Psoas muscle (tissue), 8 donors: Measurements from ENCODE around the gene NRP2. TPM values are rescaled to one million over a fixed set of nuclear protein-coding genes. Genes with fewer than 3 reads are reported as not detected.

Source experiments
- ATAC-seq, 4 donors: fragments of 200-7000 bp; cut with Tn5 transposase; one replicate each; pipeline ENCODE4 v1.9.1; 2020; ENCODE audit warnings: moderate library complexity in 3 of 4, mild to moderate bottlenecking in 2 of 4
- DNase-seq, 2 donors: peaks; one replicate each; pipeline ENCODE4 v3.0.0-alpha.2; 2020
- H3K27ac ChIP-seq: fragments of 200-600 bp; one replicate; pipeline ENCODE4 v1.8.0; 2022
- H3K27me3 ChIP-seq, 3 donors: fragments of 200-600 bp in 1 of 3; one replicate each; pipeline versions ENCODE4 v1.6.1 to v1.8.0; 2013 to 2022; ENCODE audit warnings: low read length in 2 of 3, mild to moderate bottlenecking in 2 of 3, moderate library complexity in 1 of 3; ENCODE audit not compliant: insufficient read depth in 3 of 3
- H3K36me3 ChIP-seq, 2 donors: fragments of 200-600 bp in 1 of 2; one replicate each; pipeline versions ENCODE4 v1.6.1 to v1.8.0; 2013 to 2022; ENCODE audit warnings: low read depth in 1 of 2, mild to moderate bottlenecking in 1 of 2, moderate library complexity in 1 of 2; ENCODE audit not compliant: insufficient read depth in 1 of 2
- H3K4me1 ChIP-seq: fragments of 200-600 bp; one replicate; pipeline ENCODE4 v1.8.0; 2022
- H3K4me3 ChIP-seq: fragments of 200-600 bp; one replicate; pipeline ENCODE4 v1.8.0; 2022; ENCODE audit warnings: mild to moderate bottlenecking
- H3K9me3 ChIP-seq: fragments of 200-600 bp; one replicate; pipeline ENCODE4 v1.8.0; 2022
- CTCF ChIP-seq: fragments of 200-600 bp; IDR thresholded peaks from one replicate; pipeline ENCODE4 v1.8.0; 2022; ENCODE audit warnings: antibody characterized with exemption
- WGBS, 3 donors: extraction: QIAGEN DNeasy Blood & Tissue Kit; methylation state at CpG; one replicate each; pipeline versions ENCODE4 v1.1.6 to v1.1.7; 2013; 5-methylcytosine and 5-hydroxymethylcytosine counted together
- intact Hi-C, 2 donors: fragments of 100-400 bp; cut with DNase I; formaldehyde crosslinking; loops; one replicate each; pipeline versions ENCODE4 v1.11.0 to v1.14.2; 2022
- polyA plus RNA-seq, 3 donors: library from polyadenylated mRNA; stranded (reverse); fragments of 200-250 nt; gene quantifications; one replicate each; pipeline ENCODE4 v1.2.3, GENCODE V29; 2013
- total RNA-seq, 4 donors: library from RNA; stranded (reverse); fragmentation: NEBNext Ultra II Directional in 2 of 4; extraction: Animal tissue kit (Norgen Biotek cat#: 25700) in 2 of 4; gene quantifications; one replicate each; pipeline versions ENCODE4 v1.2.1 to v1.2.4, GENCODE V29; 2021 to 2023
- donor health status: healthy with polysubstance abuse.
- donor health status: DM: no; HTN: no; CAD: no; lungs with moderate emphysema.
- donor health status: Bipolar disorder and iron deficiency.
- donor health status: healthy.
- donor health status: DM: yes; HTN: yes; CAD: no.
- donor health status: DM: no; HTN: no; CAD: no.
- donor health status: DM: no; HTN: no; CAD: no.
- donor health status: DM: yes; HTN: yes; CAD: no.

Gene NRP2
- total and polyA plus RNA-seq, 7 donors = 0.67 to 6.9 (median 2.4) TPM

DNA sequence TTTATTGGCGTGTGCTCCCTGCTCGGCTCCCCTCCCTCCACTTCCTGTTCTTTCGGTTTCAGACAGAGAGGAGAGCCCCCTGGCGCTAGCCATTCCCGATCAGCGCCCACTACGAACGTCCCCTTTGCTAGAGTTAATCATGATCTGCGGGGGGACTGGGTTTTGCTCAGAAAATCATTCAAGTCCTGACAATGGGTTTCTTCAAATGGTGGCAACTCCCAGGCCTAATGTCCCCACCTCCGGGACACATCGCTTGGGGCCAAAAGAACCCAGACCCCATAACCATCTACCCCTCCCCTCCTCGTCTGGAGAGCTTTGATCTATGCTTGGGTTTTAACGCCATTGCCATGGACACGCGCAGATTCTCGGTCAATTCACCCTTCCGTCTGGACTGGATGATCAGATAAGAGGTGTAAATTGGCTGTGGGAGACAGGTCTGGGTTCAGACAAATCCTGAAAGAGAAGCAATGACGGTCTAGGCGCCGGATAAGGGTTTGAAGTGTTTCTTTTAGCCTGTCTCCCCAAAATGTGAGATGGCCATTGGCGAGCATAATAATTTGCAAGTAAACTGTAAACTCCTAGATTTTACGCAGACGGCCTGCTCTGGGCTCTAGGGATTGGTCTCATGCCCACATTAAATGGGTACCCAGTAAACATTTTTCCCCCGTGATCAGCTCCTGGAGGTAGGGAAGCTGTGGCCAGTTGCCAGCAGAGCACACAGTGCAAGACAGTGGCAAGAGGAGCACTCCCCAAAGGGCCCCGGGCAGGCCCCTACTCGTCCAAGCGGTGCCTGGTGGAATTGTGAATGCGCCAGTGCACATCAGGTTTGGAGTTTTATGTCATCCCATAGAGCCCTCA lies 4.7 kb downstream of the NRP2 start:
- no peak for ATAC-seq
- 72 to 79% (median 72%) methylated on average over 28 of the region's 28 CpGs for WGBS, 3 donors
- Histone ChIP-seq H3K4me3 (peak overlapping the region; percentile 64), H3K9me3 (no peaks in the 10 kb centered on the region), H3K36me3 (no peaks in the 10 kb centered on the region), H3K27ac (no peak overlapping the region), H3K27me3 (peaks cover 0 to 50% (median 7%) of the 10 kb centered on the region in 3 donors), H3K4me1 (no peaks in the 10 kb centered on the region)
- DNase-seq = no peak
- intact Hi-C loops = loop anchor here in 1 of 2 donors (10.0 kb wide), 1 partner anchor 992 kb away; no protein-coding TSS in a partner anchor
- no peak for TF ChIP-seq CTCF

- intact Hi-C loops = loop anchor here in 1 of 2 donors (10.0 kb wide), 1 partner anchor 993 kb away; no protein-coding TSS in a partner anchor
- H3K4me1 ChIP-seq = no peaks in the 10 kb centered on the region
- no peaks in the 10 kb centered on the region for H3K36me3 ChIP-seq
- H3K27me3 ChIP-seq = peaks cover 0 to 47% (median 7%) of the 10 kb centered on the region in 3 donors
- no peak overlapping the region for H3K27ac ChIP-seq
- H3K4me3 ChIP-seq = no peak overlapping the region
- no peaks in the 10 kb centered on the region for H3K9me3 ChIP-seq
- no peak for TF ChIP-seq CTCF
- DNase-seq (no peak), ATAC-seq (no peak)
- 67 to 77% (median 73%) methylated on average over 3 of the region's 3 CpGs for WGBS, 3 donors
Observed at GRCh38 chr2:205687641-205687956, 5.3 kb downstream of the NRP2 start.

DNA sequence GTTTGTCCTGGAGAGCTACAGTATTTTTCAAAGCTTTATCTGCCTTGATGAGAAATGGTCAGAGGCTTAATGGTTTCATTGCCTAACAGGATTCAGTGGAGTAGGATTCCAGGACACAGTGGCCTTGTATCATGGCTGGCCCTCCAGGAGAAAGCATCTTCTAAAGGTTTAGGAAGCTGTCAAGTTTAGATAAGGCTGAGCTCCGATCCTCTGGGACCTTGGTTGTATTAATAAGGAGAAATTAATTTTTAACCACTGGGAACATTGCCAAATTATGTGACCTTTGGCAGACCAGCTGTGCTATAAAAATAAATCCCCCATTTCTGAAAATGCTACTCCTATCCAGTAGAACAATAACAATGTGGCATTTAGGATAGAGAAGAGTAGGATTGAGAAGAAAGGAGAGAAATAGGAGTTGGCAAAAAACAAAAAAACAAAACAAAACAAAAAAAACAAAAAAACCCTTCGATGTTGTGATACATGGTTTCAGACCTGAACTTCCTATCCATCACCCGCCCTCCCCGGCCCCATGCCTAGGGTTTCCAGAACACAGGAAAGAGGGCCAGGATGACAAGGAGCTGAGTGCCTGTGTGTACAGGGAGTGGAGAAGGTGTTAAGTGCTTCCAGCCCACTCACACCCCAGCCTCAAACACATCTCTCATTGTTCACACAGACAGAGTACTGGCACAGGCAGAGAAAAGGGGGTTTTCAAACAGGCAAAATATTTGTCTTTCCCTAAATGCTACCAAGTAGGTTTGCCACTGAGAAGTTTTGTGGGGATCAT lies 6.3 kb downstream of the NRP2 start:
- no peak for TF ChIP-seq CTCF
- intact Hi-C loops = loop anchor here in 1 of 2 donors (10.0 kb wide), 1 partner anchor 994 kb away; no protein-coding TSS in a partner anchor
- no peak for ATAC-seq
- 69 to 78% (median 71%) methylated on average over 4 of the region's 4 CpGs for WGBS, 3 donors
- H3K4me3 ChIP-seq = no peak overlapping the region
- H3K9me3 ChIP-seq = no peaks in the 10 kb centered on the region
- H3K4me1 ChIP-seq = no peaks in the 10 kb centered on the region
- H3K27me3 ChIP-seq = peaks cover 0 to 38% (median 4%) of the 10 kb centered on the region in 3 donors
- no peak overlapping the region for H3K27ac ChIP-seq
- DNase-seq = no peak
- no peaks in the 10 kb centered on the region for H3K36me3 ChIP-seq

- ATAC-seq (no peak), DNase-seq (no peak)
- intact Hi-C loops = loop anchor here in 1 of 2 donors (10.0 kb wide), 1 partner anchor 995 kb away; no protein-coding TSS in a partner anchor
- H3K27ac ChIP-seq = no peak overlapping the region
- H3K4me3 ChIP-seq = no peak overlapping the region
- TF ChIP-seq CTCF = no peak
- H3K36me3 ChIP-seq = no peaks in the 10 kb centered on the region
- no peaks in the 10 kb centered on the region for H3K9me3 ChIP-seq
- 83 to 91% (median 87%) methylated on average over 9 of the region's 9 CpGs for WGBS, 3 donors
- H3K4me1 ChIP-seq = no peaks in the 10 kb centered on the region
- H3K27me3 ChIP-seq = peaks cover 0 to 26% (median 2%) of the 10 kb centered on the region in 3 donors
Observed at GRCh38 chr2:205689820-205690219, 7.5 kb downstream of the NRP2 start.
